GM18951 (cell line): ENCODE measurements around the gene B4GALT6.

Source experiments
- POLR2A ChIP-seq: IDR thresholded peaks from 4 replicates; pipeline ENCODE4 v1.6.1; 2011; ENCODE audit warnings: mild to moderate bottlenecking; ENCODE audit not compliant: insufficient read length, insufficient read depth; ENCODE audit errors: extremely low read depth
- in situ Hi-C: fragments of 300-500 bp; cut with MboI; formaldehyde crosslinking; loops from one replicate; pipeline ENCODE4 v1.12.0; 2022; ENCODE audit warnings: low sequenced_read_pairs, mixed read lengths, inconsistent platforms; ENCODE audit not compliant: unreplicated experiment

The B4GALT6 gene

DNA sequence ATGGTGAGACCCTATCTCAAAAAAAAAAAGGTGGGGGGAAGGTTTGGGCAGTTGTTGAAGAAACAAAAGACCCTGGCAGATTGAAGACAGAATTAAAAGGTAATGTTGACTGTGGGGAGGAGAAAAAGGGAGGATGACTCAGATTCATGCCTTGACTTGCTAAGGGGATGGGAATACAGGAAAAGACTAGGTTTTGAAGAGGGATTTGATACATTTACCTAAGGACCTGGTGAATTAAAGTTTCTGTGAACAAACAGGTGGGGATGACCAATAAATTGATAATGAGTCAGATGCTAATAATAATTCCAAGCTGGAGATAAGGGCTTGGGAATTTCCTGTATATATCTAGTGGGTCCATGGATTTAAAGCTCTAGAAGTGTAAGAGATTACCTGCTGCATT is 65.1 kb downstream of the B4GALT6 start:
- no peak for TF ChIP-seq POLR2A
- in situ Hi-C loops, result no loop called here

DNA sequence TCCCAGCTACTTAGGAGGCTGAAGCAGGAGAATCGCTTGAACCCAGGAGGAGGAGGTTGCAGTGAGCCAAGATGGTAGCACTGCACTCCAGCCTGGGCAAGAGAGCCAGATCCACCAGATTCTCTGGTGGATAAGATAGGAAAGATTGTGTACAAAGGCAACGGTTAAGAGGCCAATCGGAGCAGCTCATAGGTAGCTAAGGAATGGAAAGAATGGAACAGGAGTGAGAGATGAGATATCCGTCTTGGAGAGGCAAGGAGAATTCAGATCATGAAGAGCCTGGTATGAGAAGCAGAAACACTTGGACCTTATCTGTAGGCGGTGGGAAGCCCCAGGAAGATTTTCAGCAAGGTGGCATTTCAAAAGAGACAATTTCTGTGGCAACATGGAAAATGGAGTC is 65.6 kb downstream of the B4GALT6 start:
- in situ Hi-C loops, result no loop called here
- no peak for TF ChIP-seq POLR2A

DNA sequence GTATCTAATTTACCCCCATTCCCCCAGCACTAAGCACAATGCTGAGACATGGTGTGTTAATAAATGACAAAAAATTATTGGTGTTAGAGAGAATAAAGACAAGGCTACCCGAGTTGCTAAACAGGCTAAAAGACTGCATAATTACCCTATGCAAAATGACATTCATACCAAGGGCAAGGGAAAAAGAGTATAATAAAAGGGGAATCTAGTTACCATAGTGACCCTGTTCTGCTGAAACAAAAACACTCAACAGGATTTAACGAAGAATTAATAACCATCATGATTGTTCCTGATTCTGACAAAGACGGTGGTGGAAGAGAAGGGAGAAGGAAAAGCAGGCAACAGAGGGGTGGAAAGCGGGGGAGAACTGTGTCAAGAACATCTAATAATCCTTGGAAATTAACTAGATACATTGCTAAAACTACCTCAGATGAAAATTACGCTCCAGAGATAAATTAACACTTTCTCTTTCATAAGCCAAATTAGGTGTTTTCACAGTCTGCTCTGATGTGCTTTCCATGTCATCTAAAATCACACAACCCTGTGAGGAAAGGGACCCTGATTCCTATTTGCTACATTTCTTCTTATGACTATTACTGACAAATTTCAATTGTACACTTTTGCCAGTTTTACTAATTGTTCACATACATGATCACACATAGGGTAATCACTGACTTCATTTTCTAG is 67.2 kb downstream of the B4GALT6 start:
- in situ Hi-C loops, result no loop called here
- TF ChIP-seq POLR2A, result no peak

DNA sequence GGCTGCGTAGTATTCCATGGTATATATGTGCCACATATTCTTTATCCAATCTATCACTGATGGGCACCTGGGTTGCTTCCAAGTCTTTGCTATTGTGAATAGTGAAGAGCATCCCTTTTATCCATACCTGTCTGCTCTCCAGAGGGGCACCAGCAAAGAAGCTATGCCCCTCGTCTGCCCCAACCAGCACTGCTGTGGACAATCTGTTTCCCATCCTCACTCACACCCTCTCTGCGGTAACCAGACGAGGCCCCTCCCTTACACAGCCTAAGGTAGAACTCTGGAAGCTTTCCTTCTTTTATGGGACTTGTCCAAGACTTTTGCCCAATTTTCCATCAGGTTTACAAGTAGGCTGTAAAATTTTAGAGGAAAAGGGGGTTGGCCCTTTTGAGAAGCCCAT is 67.8 kb downstream of the B4GALT6 start:
- in situ Hi-C loops, result no loop called here
- TF ChIP-seq POLR2A, result no peak

DNA sequence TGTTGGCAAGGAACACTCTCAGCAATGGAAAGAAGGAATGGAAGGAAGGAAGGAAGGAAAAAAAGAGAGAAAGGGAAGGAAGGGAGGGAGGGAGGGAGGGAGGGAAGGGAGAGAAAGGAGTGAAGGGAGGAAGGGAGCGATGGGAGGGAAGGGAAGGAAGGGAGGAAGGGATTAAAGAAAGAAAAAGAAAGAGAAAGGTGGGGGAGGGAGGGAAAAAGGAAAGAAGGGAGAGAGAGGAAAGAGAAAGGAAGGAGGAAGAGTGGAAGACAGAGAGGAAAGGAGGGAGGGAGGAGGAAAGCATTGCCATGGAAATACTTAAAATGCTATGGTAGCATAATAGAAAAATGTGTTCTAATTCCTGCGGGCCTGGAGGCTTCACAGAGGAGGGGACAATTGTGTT is 70.3 kb downstream of the B4GALT6 start:
- in situ Hi-C loops, result no loop called here
- TF ChIP-seq POLR2A, result no peak

DNA sequence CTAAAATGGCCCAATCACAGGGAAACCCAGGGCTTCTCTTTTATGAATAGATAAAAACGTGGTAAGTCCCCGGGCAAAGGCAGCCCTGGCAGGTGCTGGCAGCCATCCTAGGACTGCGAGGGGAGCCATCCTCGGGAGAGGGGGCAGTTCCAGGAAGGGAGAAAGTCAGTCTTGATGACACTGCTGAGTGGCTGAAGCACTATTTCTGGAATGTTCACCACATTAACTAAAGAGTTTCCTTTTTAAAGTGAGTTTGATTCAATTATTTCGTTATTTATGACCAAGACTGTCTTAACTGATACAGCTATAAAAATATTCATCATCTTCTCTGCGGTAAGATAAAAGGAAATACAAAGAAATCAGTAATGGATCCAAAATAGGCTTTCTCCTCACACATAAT is 72.3 kb downstream of the B4GALT6 start:
- TF ChIP-seq POLR2A, result no peak
- in situ Hi-C loops, result no loop called here

DNA sequence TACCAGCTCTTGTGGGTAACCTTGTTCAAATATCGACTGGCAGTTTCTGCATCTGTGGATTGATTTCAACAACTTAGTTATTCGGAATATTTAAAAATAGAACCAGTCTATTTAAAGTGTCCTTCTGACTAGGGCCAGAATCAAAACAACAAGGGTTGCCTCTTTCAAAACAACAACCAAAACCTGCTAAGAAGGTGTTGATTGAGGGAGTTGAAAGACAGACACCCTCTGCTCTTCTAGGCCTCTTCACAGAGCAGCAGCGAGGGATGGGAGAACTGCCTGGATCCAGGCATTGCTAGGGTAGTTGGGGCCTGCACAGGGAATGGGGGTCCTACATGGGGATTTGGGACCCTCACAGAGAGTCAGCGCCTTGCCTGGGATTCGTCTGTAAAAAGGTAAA is 72.9 kb downstream of the B4GALT6 start:
- in situ Hi-C loops, result no loop called here
- TF ChIP-seq POLR2A, result no peak

DNA sequence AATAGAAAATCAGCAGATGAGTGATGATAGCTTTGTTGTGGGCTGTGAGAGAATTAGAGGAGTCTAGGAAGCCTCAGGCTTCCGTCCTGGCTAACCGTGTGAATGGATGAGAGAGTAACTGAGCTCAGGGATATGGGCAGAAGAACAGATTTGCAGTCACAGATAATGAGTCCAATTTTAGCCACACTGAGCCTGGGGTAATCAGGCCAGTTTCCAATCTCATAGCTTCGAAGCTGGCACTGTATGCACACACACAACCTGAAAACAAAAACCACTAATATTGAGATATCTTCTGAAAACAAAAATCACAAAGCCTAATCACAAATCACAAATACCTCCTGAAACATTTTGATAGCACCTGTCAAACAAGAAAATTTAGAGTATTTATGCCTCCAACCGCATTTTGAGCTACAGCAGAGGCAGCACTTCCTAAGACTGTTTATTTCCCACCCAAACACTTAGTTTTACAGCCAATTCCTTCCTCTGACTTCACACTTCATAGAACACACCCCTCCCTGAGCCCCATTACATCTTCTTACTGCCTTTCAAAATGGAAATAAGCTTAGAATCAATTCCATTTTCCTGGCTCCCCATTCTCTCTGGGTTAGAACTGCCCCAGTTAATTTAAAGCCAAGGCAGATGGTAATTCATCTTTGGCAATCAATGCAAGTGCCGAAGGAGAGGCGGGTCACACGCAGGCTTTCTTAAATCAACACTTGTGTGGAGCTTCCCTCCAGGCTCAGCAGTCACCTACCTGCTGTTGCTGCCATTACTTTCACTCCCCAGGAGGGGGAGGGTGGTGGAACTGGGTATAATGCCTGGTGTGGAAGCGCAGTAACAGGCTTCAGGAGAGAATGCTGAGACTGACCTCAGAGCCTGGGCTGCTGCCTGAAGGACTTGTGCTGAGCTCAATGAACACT is 73.8 kb downstream of the B4GALT6 start:
- in situ Hi-C loops, result no loop called here
- TF ChIP-seq POLR2A, result no peak

DNA sequence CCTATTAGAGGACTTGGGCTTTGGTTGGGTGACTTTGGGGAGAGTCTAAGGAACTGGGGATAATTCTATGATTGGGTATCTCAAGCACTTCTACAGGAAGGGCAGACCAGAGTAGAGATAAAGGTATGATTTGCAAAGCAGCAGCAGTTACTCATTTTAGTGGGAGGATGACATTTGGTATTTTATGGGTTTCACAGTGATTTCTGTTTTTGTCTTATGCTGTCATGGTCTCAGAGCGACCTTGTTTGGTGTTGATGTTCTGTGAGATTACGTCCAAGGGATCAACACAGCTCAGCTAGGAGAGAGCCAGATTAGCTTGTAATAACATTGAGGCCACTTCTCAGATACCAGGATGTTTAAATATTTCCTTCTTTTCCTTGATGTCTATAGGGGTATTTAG is 74.5 kb downstream of the B4GALT6 start:
- no peak for TF ChIP-seq POLR2A
- in situ Hi-C loops, result no loop called here

DNA sequence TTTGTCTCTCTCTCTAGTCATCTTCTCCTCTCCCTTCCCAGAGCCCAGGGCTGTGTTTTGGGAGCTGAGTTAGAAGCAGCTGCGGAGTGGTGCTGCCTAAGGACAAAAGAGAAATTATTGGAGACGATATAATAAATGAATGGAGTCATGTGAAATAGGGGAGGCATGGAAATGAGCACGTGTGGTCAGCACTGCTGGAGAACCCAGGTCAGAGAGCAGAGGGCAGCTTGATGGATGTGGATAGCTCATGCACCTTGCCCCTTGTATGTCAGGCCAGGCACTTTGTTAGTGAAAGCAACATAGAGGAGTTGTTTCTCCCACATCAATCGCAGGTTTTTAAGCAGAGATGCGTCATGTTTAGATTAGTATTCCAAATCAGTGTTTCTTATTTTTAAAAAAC is 77.0 kb downstream of the B4GALT6 start:
- in situ Hi-C loops, result no loop called here
- no peak for TF ChIP-seq POLR2A

DNA sequence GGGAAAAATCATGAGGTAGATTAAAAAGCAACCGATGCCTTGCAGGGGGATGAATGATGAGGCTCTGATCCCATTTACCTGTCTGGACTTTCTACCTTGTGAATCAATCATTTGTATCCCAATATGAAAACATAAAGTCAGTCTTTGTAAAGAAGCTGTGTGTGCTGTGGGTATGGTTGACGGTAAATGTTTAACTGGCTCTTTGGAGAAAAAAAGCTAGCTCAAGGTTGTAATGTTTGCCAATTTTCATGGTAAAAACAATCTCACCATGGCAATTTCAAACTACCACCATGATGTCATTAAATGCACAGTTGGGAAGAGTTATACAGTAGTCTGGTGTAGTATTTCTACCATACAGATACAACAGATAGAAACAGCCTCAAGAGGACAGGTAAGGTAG is 78.1 kb downstream of the B4GALT6 start:
- in situ Hi-C loops, result no loop called here

DNA sequence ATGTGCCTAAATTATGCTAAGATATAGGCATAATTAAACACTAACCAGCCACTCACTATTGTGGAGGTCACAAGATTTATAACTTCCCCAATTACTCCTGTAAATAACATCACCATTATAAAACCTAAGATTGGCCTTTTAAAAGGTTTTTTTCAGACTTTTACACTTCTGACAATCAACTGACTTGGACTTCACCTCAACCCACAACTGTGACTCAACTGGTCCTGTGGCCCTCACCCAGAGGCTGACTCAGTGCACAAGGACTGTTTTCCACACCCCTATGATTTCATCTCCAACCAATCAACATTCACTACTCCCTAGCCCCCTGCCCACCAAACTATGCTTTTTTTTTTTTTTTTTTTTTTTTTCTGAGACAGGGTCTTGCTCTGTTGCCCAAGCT is 81.1 kb downstream of the B4GALT6 start:
- no peak for TF ChIP-seq POLR2A
- in situ Hi-C loops, result no loop called here

More for the DNA sequence above, 78.1 kb downstream of the B4GALT6 start:
- no peak for TF ChIP-seq POLR2A

DNA sequence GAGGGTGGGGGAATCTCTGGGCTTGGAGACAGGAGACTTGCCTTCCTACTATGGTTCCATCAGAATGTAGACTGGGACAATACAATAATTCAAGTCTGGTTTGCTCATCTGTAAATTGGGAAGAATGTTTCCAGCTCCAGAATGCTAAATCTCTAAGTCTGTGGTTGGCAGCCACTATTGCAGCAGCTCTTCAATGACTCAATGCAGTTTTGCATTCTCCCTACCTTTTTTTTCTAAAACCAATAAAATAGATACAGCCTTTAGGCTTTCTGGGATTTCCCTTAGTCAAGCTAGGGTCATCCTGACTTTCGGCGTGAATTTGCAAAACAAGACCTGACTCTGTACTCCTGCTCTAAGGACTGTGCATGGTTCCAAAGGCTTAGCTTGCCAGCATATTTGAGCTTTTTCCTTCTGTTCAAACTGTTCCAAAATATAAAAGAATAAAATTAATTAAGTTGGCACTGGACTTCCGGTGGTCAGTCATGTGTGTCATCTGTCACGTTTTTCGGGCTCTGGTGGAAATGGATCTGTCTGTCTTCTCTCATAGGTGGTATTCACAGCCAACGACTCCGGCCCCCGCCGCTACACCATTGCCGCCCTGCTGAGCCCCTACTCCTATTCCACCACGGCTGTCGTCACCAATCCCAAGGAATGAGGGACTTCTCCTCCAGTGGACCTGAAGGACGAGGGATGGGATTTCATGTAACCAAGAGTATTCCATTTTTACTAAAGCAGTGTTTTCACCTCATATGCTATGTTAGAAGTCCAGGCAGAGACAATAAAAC is 86.2 kb downstream of the B4GALT6 start:
- in situ Hi-C loops, result no loop called here
- no peak for TF ChIP-seq POLR2A
